Mucosa of descending colon (tissue), 3 donors: ENCODE measurements around the gene BMPR1A. TPM values are rescaled to one million over a fixed set of nuclear protein-coding genes. Genes with fewer than 3 reads are reported as not detected.

Experiments
- ATAC-seq: fragments of 200-7000 bp; cut with Tn5 transposase; one replicate; pipeline ENCODE4 v1.9.1; 2020; ENCODE audit warnings: mild to moderate bottlenecking, moderate library complexity
- DNase-seq, 3 donors: peaks; one replicate each; pipeline ENCODE4 v3.0.0-alpha.2; 2020
- H3K36me3 ChIP-seq: fragments of 200-600 bp; one replicate; pipeline ENCODE4 v1.8.0; 2021; ENCODE audit warnings: low read depth, mild to moderate bottlenecking
- H3K4me1 ChIP-seq: fragments of 200-600 bp; one replicate; pipeline ENCODE4 v1.8.0; 2021; ENCODE audit warnings: low read depth, mild to moderate bottlenecking
- H3K4me3 ChIP-seq: fragments of 200-600 bp; one replicate; pipeline ENCODE4 v1.8.0; 2021; ENCODE audit warnings: mild to moderate bottlenecking
- H3K9me3 ChIP-seq: fragments of 200-600 bp; one replicate; pipeline ENCODE4 v1.8.0; 2021; ENCODE audit warnings: mild to moderate bottlenecking
- CTCF ChIP-seq: fragments of 200-600 bp; IDR thresholded peaks from one replicate; pipeline ENCODE4 v1.8.0; 2022; ENCODE audit warnings: antibody characterized with exemption, mild to moderate bottlenecking
- intact Hi-C, 2 donors: fragments of 100-400 bp; cut with DNase I in 1 of 2; cut with micrococcal nuclease in 1 of 2; formaldehyde crosslinking; loops; one replicate each; pipeline versions ENCODE4 v1.11.0 to v1.11.1; 2022; cut with DNase I, micrococcal nuclease
- total RNA-seq, 3 donors: library from RNA; stranded (reverse); fragmentation: NEBNext Ultra II Directional in 2 of 3; extraction: Animal tissue kit (Norgen Biotek cat#: 25700) in 2 of 3; gene quantifications; one replicate each; pipeline versions ENCODE4 v1.2.1 to v1.2.4, GENCODE V29; 2021 to 2023
- donor health status: DM: no; HTN: no; CAD: no; lungs with moderate emphysema.
- donor health status: DM: no; HTN: no; CAD: no.
- donor health status: DM: no; HTN: yes; CAD: no.

BMPR1A gene
- total RNA-seq, 3 donors from 2014 or later, result 44.4 to 126 (median 45.3) TPM

- Histone ChIP-seq H3K4me3 (no peak overlapping the region), H3K36me3 (no peaks in the 10 kb centered on the region), H3K9me3 (no peaks in the 10 kb centered on the region), H3K4me1 (no peaks in the 10 kb centered on the region)
- DNase-seq (no peak), ATAC-seq (no peak)
- no peak for TF ChIP-seq CTCF
- intact Hi-C loops, result no loop called here
These were observed 48.4 kb downstream of the BMPR1A start for GRCh38 chr10:86804805-86805204.

- ATAC-seq (no peak), DNase-seq (no peak)
- Histone ChIP-seq H3K9me3 (no peaks in the 10 kb centered on the region), H3K4me3 (no peak overlapping the region), H3K4me1 (no peaks in the 10 kb centered on the region), H3K36me3 (no peaks in the 10 kb centered on the region)
- no peak for TF ChIP-seq CTCF
- intact Hi-C loops, result no loop called here
These were observed 56.7 kb downstream of the BMPR1A start for GRCh38 chr10:86813101-86813500.

DNA sequence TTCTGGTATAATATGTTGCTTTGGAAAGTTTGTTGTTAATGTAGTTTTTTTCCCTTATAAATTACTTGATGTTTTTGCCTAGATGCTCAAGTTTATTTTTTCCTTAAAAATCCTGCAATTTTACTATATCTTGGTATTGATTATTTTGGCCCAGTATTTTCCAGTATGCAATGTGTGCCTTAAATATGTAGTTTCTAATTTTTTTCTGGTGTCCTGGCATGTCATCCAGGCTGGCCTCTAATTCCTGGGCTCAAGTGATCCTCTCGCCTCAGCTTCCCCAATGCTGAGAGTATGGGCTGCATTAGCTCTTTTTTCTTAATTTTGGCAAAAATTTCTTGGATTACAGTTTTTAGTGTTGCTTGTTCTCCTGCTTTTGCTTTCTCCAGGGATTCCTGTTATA lies 57.6 kb downstream of the BMPR1A start:
- no peak for ATAC-seq

DNA sequence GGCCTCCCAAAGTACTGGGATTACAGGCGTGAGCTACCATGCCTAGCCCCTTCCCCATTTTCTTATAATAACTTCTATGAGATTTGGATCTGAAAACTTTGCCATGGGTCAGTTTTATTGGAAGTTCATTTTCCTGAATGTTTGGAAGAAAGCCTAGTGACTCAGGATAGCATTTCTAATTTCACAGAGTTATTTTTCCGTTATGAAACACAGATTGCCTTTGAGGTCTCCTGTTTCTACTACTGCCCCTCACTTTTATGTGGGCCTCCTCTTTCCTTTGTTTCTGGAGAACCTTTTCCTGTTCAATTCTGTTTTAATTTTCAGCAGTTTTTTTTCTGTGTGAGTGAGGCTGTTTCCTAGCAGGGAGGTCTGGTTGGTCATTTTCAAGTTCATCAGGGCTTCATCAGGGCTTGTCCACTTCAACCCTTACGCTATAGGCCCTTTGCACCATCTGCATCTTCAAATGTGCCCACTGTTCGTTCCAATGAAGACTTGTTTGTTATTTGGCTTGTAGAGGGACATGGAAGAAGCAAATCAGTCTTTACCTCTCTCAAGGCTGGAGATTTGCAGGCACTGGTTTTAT lies 58.7 kb downstream of the BMPR1A start:
- Histone ChIP-seq H3K4me3 (no peak overlapping the region), H3K9me3 (no peaks in the 10 kb centered on the region), H3K4me1 (no peaks in the 10 kb centered on the region), H3K36me3 (no peaks in the 10 kb centered on the region)
- TF ChIP-seq CTCF, result no peak
- ATAC-seq (no peak), DNase-seq (no peak)
- intact Hi-C loops, result no loop called here

More for the DNA sequence above, 57.6 kb downstream of the BMPR1A start:
- DNase-seq, result no peak
- Histone ChIP-seq H3K36me3 (no peaks in the 10 kb centered on the region), H3K4me1 (no peaks in the 10 kb centered on the region), H3K4me3 (no peak overlapping the region), H3K9me3 (no peaks in the 10 kb centered on the region)
- TF ChIP-seq CTCF, result no peak
- intact Hi-C loops, result no loop called here

GRCh38 chr10:86815640-86816039 lies 59.2 kb downstream of the BMPR1A start:
- no peak overlapping the region for H3K4me3 ChIP-seq
- ATAC-seq, result no peak
- no peaks in the 10 kb centered on the region for H3K9me3 ChIP-seq
- intact Hi-C loops, result no loop called here
- no peak for DNase-seq
- no peaks in the 10 kb centered on the region for H3K4me1 ChIP-seq
- H3K36me3 ChIP-seq, result no peaks in the 10 kb centered on the region
- TF ChIP-seq CTCF, result no peak

DNA sequence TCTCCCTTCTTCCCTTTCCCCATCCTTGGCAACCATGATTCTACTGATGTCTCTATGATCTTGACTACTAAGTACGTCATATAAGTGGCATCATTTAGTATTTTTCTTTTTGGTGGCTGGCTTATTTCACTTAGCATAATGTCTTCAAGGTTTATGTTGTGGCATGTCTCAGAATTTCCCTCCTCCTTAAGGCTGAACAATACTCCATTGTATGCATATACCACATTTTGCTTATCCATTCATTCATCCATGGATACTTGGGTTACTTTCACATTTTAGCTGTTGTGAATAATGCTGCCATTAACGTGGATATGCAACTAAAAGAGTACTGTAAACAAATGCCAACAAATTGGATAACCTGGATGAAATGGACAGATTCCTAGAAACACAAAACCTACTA lies 60.8 kb downstream of the BMPR1A start:
- H3K4me3 ChIP-seq, result no peak overlapping the region
- H3K4me1 ChIP-seq, result no peaks in the 10 kb centered on the region
- DNase-seq (no peak), ATAC-seq (no peak)
- no peaks in the 10 kb centered on the region for H3K9me3 ChIP-seq
- no peaks in the 10 kb centered on the region for H3K36me3 ChIP-seq
- TF ChIP-seq CTCF, result no peak
- intact Hi-C loops, result no loop called here
